ENCODE data around the gene MAN2B1. TPM values are rescaled to one million over a fixed set of nuclear protein-coding genes. Genes with fewer than 3 reads are reported as not detected.
A peak's percentile ranks its signal among the peaks of the same experiment; 100 is the strongest.

The MAN2B1 gene
- total and polyA plus RNA-seq, 2 of the 13 experiments (the other 11 are each of a cell fraction or from before 2014, with no cell fraction given), result 23.6 to 23.8 TPM

DNA sequence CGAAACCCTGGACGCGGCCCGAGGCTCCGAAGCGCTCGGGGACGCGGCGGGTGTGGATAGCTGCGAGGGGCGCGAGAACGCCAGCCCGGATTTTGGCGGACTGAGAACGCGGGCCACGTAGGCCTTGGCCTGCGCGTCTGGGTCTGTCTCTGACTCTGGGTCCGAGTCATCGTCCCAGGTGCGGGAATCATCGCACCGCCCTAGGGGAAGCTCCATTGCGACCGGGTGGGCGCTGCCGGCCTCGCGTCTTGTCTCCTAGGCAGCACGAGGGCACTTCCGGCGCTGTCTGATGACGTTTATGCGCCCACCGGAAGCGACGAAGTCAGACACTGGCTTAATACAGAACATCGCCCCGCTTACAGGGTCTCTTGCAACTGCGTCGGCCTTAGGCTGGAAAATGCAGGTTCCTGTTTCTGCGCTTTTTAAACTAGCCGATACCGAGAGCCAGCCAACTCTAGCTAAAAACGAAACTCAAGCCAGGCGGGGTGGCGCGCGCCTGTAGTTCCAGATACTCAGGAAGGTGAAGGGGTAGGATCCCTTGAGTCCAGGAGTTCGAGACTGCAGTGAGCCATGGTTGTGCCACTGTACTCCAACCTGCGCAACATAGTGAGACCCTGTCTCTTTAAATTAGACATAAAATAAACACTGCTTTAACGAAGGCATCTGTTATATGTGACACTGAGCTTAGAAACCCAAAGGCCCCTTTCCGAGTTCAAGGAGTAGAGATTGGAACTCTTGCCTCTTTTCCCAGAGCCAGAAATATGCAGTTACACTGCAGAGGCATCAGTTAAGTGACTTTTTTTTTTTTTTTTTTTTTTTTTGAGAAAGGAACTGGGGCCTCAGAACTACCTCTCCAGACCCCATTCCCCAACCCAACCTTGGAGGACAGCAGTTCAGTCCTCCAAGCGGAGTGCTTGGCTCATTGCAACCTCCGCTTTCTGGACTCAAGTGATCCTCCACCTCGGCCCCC lies 30.1 kb upstream of the MAN2B1 start, which contains the start of gene FBXW9 (continued):
- TF ChIP-seq, protein P1, sequence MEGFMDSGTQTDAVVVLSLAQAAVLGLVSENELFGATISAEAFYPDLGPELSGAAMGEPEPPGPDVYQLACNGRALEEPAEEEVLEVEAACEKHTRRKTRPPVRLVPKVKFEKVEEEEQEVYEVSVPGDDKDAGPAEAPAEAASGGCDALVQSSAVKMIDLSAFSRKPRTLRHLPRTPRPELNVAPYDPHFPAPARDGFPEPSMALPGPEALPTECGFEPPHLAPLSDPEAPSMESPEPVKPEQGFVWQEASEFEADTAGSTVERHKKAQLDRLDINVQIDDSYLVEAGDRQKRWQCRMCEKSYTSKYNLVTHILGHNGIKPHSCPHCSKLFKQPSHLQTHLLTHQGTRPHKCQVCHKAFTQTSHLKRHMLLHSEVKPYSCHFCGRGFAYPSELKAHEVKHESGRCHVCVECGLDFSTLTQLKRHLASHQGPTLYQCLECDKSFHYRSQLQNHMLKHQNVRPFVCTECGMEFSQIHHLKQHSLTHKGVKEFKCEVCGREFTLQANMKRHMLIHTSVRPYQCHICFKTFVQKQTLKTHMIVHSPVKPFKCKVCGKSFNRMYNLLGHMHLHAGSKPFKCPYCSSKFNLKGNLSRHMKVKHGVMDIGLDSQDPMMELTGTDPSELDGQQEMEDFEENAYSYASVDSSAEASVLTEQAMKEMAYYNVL (CRISPR knock-in tag; IDR thresholded peaks at IDR 0.05; ENCODE audit: borderline replicate concordance), result 0 out of 2 replicates have a peak, but pooled peaks have one; percentile 69
- TF ChIP-seq ZNF468 (CRISPR knock-in tag; IDR thresholded peaks at IDR 0.05), result no peak
- TF ChIP-seq, protein P2, sequence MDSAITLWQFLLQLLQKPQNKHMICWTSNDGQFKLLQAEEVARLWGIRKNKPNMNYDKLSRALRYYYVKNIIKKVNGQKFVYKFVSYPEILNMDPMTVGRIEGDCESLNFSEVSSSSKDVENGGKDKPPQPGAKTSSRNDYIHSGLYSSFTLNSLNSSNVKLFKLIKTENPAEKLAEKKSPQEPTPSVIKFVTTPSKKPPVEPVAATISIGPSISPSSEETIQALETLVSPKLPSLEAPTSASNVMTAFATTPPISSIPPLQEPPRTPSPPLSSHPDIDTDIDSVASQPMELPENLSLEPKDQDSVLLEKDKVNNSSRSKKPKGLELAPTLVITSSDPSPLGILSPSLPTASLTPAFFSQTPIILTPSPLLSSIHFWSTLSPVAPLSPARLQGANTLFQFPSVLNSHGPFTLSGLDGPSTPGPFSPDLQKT (CRISPR knock-in tag; IDR thresholded peaks at IDR 0.05; ENCODE audit: borderline replicate concordance), result peak; percentile 60; the same call in 1 of the 2 replicates
- TF ChIP-seq KLF16 (CRISPR knock-in tag; IDR thresholded peaks at IDR 0.05), result peak in 1 of 2 experiments; percentile 80; a peak in 1 of 4 replicates
- no peak for TF ChIP-seq NR2F2 (IDR thresholded peaks at IDR 0.05; ENCODE audit: borderline replicate concordance, low read depth)
- TF ChIP-seq, protein P3, sequence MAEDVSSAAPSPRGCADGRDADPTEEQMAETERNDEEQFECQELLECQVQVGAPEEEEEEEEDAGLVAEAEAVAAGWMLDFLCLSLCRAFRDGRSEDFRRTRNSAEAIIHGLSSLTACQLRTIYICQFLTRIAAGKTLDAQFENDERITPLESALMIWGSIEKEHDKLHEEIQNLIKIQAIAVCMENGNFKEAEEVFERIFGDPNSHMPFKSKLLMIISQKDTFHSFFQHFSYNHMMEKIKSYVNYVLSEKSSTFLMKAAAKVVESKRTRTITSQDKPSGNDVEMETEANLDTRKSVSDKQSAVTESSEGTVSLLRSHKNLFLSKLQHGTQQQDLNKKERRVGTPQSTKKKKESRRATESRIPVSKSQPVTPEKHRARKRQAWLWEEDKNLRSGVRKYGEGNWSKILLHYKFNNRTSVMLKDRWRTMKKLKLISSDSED (CRISPR knock-in tag; IDR thresholded peaks at IDR 0.05), result no peak
- TF ChIP-seq ZNF816 (CRISPR knock-in tag; IDR thresholded peaks at IDR 0.05; ENCODE audit: borderline replicate concordance), result no peak
- no peak for TF ChIP-seq ZNF24 (IDR thresholded peaks at IDR 0.05)
- TF ChIP-seq TRIM24 (CRISPR knock-in tag; IDR thresholded peaks at IDR 0.05), result no peak
- TF ChIP-seq, protein P4, sequence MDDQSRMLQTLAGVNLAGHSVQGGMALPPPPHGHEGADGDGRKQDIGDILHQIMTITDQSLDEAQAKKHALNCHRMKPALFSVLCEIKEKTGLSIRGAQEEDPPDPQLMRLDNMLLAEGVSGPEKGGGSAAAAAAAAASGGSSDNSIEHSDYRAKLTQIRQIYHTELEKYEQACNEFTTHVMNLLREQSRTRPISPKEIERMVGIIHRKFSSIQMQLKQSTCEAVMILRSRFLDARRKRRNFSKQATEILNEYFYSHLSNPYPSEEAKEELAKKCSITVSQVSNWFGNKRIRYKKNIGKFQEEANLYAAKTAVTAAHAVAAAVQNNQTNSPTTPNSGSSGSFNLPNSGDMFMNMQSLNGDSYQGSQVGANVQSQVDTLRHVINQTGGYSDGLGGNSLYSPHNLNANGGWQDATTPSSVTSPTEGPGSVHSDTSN (CRISPR knock-in tag; IDR thresholded peaks at IDR 0.05; ENCODE audit: borderline replicate concordance), result no peak
- TF ChIP-seq KLF12 (CRISPR knock-in tag; IDR thresholded peaks at IDR 0.05; ENCODE audit: borderline replicate concordance), result no peak; the same call in 1 of the 2 replicates
- TF ChIP-seq, protein P5, sequence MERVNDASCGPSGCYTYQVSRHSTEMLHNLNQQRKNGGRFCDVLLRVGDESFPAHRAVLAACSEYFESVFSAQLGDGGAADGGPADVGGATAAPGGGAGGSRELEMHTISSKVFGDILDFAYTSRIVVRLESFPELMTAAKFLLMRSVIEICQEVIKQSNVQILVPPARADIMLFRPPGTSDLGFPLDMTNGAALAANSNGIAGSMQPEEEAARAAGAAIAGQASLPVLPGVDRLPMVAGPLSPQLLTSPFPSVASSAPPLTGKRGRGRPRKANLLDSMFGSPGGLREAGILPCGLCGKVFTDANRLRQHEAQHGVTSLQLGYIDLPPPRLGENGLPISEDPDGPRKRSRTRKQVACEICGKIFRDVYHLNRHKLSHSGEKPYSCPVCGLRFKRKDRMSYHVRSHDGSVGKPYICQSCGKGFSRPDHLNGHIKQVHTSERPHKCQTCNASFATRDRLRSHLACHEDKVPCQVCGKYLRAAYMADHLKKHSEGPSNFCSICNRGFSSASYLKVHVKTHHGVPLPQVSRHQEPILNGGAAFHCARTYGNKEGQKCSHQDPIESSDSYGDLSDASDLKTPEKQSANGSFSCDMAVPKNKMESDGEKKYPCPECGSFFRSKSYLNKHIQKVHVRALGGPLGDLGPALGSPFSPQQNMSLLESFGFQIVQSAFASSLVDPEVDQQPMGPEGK (CRISPR knock-in tag; IDR thresholded peaks at IDR 0.05), result no peak
- TF ChIP-seq ZNF670 (CRISPR knock-in tag; IDR thresholded peaks at IDR 0.05; ENCODE audit: borderline replicate concordance), result no peak
- TF ChIP-seq PLRG1 (conservative IDR thresholded peaks at IDR 0.05), result no peak
- peak; percentile 92 for TF ChIP-seq SIN3B (IDR thresholded peaks at IDR 0.05; ENCODE audit: low read length)
- TF ChIP-seq TBX3 (IDR thresholded peaks at IDR 0.05; ENCODE audit: borderline replicate concordance), result no peak
- TF ChIP-seq FOXO1 (CRISPR knock-in tag; IDR thresholded peaks at IDR 0.05), result no peak; the same call in 1 of the 2 replicates
- 0 out of 2 replicates have a peak, but pooled peaks have one; percentile 37 for TF ChIP-seq TMF1 (CRISPR knock-in tag; IDR thresholded peaks at IDR 0.05; ENCODE audit: low read depth)
- peak; percentile 96 for TF ChIP-seq AGO2 (optimal IDR thresholded peaks at IDR 0.05; ENCODE audit: low read depth, low read length)
- peak; percentile 41 for TF ChIP-seq ZBTB38 (CRISPR knock-in tag; IDR thresholded peaks at IDR 0.05)
- no peak for TF ChIP-seq XBP1 (CRISPR knock-in tag; IDR thresholded peaks at IDR 0.05)
- no peak for TF ChIP-seq ZNF207 (IDR thresholded peaks at IDR 0.05; ENCODE audit: borderline replicate concordance)

Measured in HepG2 (cell line).